Erythroblast (primary cell): ENCODE data around the gene PLXNA2.

ENCODE experiments used
- GATA1 ChIP-seq: IDR thresholded peaks from 2 replicates; pipeline ENCODE4 v1.6.1; 2011; ENCODE audit warnings: low read depth, mild to moderate bottlenecking, control low read depth, low read length, moderate library complexity
- POLR2A ChIP-seq: IDR thresholded peaks from 2 replicates; pipeline ENCODE4 v1.6.1; 2011; ENCODE audit warnings: mild to moderate bottlenecking, low read length

DNA sequence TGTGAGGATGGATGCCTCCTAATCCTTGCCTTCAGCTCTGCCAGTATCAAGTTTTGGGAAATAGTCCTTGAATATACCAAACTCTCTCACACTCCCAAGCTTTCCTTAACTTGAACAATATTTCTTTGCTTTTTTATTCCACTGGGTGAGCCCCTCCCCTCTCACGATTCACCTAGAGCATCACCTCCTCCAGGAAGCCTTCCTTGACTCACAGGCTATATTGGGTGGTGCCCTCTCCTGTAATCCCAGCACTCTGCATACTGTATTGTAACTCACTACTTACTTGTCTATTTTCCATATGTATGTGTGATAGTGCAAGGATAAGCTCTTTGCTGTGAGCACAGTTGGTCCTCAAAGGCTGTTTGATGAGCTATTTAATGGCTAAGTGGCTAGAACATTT, 114.7 kb downstream of the PLXNA2 start:
- no peak for TF ChIP-seq POLR2A
- TF ChIP-seq GATA1, result no peak
